ENCODE data around the gene NNMT.

DNA sequence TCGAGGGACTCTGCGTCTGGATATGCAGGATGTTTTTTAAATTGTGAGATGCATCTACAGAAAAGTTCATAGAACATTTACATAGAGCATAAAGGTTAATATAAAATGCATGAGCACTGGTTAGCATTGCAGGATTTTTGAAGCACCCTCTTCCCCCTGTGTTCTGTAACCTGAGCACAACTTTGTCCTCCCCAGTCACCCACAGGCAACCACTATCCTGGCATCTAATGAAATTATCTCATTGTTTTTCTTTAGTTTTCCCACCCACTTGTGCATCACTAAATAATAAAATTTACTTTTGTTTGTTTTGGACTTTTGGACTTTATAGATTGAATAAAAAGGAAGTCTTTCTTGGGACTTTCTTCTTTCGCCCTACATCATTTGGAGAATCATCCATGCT, 10.0 kb upstream of the NNMT start:
- TF ChIP-seq MAX (IDR thresholded peaks at IDR 0.05) (no peak), CREB1 (IDR thresholded peaks at IDR 0.05; ENCODE audit: low read depth) (no peak), EP300 (IDR thresholded peaks at IDR 0.05; ENCODE audit: borderline replicate concordance) (no peak), FOXM1 (IDR thresholded peaks at IDR 0.05; ENCODE audit: borderline replicate concordance, low read depth) (no peak), TEAD4 (IDR thresholded peaks at IDR 0.05) (no peak), NFIC (IDR thresholded peaks at IDR 0.05) (no peak), REST (IDR thresholded peaks at IDR 0.05; ENCODE audit: low read depth) (no peak), EGR1 (IDR thresholded peaks at IDR 0.05) (no peak), YY1 (IDR thresholded peaks at IDR 0.05; ENCODE audit: low read depth) (no peak), ZBTB7A (IDR thresholded peaks at IDR 0.05; ENCODE audit: low read depth) (no peak)
